ENCODE data around the gene PHIP. TPM values are rescaled to one million over a fixed set of nuclear protein-coding genes. Genes with fewer than 3 reads are reported as not detected.

Gene PHIP
- total RNA-seq, 2 donors from 2014 or later, result 42.5 to 44.4 TPM

GRCh38 chr6:79030023-79030422, 48.0 kb downstream of the PHIP start:
- Mint-ChIP-seq H3K27me3 (no peaks in the 10 kb centered on the region), H3K36me3 (ENCODE audit: low read depth) (peaks cover 12% of the 10 kb centered on the region), H3K4me3 (peak overlapping the region; percentile 52), H3K27ac (peak overlapping the region; percentile 66), H3K4me1 (peaks cover 33% of the 10 kb centered on the region)
- no peak for ATAC-seq
- no peak for DNase-seq
- no peaks in the 10 kb centered on the region for H3K9me3 ChIP-seq (ENCODE audit: control insufficient read depth, low read length, poor library complexity, severe bottlenecking)

GRCh38 chr6:79028641-79029314, 49.3 kb downstream of the PHIP start:
- Mint-ChIP-seq H3K27ac (no peak overlapping the region), H3K27me3 (no peaks in the 10 kb centered on the region), H3K36me3 (ENCODE audit: low read depth) (peaks cover 12% of the 10 kb centered on the region), H3K4me1 (peaks cover 30% of the 10 kb centered on the region), H3K4me3 (no peak overlapping the region)
- ATAC-seq (no peak), DNase-seq (no peak)
- no peaks in the 10 kb centered on the region for H3K9me3 ChIP-seq (ENCODE audit: control insufficient read depth, low read length, poor library complexity, severe bottlenecking)

DNA sequence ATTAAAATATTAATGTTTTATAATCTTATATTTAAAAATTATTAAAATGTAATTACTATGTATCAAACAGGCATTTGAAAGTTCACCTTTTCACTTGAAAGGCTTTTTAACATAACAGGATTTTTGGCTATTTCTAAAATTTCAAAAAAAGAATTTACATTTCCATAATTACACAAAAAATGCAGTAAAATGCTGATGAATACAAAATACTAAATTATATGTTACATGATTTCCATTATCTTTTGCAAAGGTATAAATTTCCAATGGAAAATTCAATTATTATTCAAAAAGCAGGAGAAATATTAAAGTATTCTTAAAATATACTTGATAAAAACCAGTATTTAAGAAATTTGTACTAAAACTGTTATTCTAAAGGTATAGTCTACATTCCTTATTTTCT, 66.1 kb downstream of the PHIP start:
- no peaks in the 10 kb centered on the region for H3K27me3 Mint-ChIP-seq
- H3K36me3 Mint-ChIP-seq (ENCODE audit: low read depth), result peaks cover 12% of the 10 kb centered on the region
- no peak overlapping the region for H3K4me3 Mint-ChIP-seq
- H3K9me3 ChIP-seq (ENCODE audit: control insufficient read depth, low read length, poor library complexity, severe bottlenecking), result no peaks in the 10 kb centered on the region
- DNase-seq, result no peak
- no peak for ATAC-seq
- no peak overlapping the region for H3K27ac Mint-ChIP-seq
- peaks cover 12% of the 10 kb centered on the region for H3K4me1 Mint-ChIP-seq

DNA sequence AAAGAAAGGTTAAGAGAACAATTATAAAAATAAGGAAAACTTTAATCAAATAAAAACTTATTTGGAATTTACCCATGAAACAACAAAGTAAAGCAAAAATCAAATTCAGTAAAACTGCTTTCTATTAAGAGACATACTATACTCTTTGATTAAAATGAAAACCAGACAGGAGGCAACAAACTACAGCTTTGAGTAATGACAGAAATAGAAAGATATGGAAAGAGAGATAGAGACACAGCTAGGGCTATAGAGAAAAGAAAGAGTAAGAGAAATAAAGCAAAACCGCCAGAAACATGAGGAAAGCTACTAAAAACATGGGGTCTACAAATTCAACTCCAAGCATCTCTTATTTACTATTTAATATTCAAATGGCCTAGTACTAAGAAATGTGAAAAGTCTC, 67.6 kb downstream of the PHIP start:
- Mint-ChIP-seq H3K27ac (peak overlapping the region; percentile 54), H3K4me3 (no peak overlapping the region), H3K27me3 (no peaks in the 10 kb centered on the region), H3K36me3 (ENCODE audit: low read depth) (peaks cover 10% of the 10 kb centered on the region), H3K4me1 (peaks cover 13% of the 10 kb centered on the region)
- DNase-seq, result no peak
- ATAC-seq, result no peak
- H3K9me3 ChIP-seq (ENCODE audit: control insufficient read depth, low read length, poor library complexity, severe bottlenecking), result no peaks in the 10 kb centered on the region

- ATAC-seq, result no peak
- Mint-ChIP-seq H3K4me1 (peaks cover 13% of the 10 kb centered on the region), H3K36me3 (ENCODE audit: low read depth) (peaks cover 8% of the 10 kb centered on the region), H3K27ac (no peak overlapping the region), H3K27me3 (no peaks in the 10 kb centered on the region), H3K4me3 (no peak overlapping the region)
- H3K9me3 ChIP-seq (ENCODE audit: control insufficient read depth, low read length, poor library complexity, severe bottlenecking), result no peaks in the 10 kb centered on the region
- DNase-seq, result no peak
These were observed 68.2 kb downstream of the PHIP start for GRCh38 chr6:79009819-79010218.

DNA sequence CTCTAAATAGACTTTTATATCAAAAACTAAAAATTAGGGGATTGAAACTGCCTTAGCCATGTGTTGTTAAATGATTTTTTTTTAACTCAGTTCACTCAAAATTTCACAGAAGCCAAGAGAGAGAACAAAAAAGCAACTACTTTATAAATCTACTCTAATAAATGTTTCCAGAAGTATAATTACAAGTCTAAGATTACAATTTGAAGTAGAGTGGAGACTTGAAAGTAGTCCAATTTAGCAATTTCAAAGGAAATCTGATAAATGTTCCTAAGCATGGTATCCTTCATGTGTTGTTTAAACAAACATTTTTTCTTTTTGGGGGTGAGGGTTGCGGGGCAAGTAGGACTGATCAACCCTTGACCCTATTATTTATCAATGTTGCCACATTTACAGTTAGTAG, 72.6 kb downstream of the PHIP start:
- ATAC-seq, result no peak
- no peak for DNase-seq
- H3K36me3 Mint-ChIP-seq (ENCODE audit: low read depth), result peaks cover 9% of the 10 kb centered on the region
- H3K9me3 ChIP-seq (ENCODE audit: control insufficient read depth, low read length, poor library complexity, severe bottlenecking), result no peaks in the 10 kb centered on the region
- H3K27me3 Mint-ChIP-seq, result no peaks in the 10 kb centered on the region
- H3K4me3 Mint-ChIP-seq, result no peak overlapping the region
- peaks cover 16% of the 10 kb centered on the region for H3K4me1 Mint-ChIP-seq
- H3K27ac Mint-ChIP-seq, result peak overlapping the region; percentile 14

GRCh38 chr6:79005024-79005423, 73.0 kb downstream of the PHIP start:
- DNase-seq, result no peak
- no peaks in the 10 kb centered on the region for H3K9me3 ChIP-seq (ENCODE audit: control insufficient read depth, low read length, poor library complexity, severe bottlenecking)
- H3K27me3 Mint-ChIP-seq, result no peaks in the 10 kb centered on the region
- H3K36me3 Mint-ChIP-seq (ENCODE audit: low read depth), result peaks cover 7% of the 10 kb centered on the region
- no peak overlapping the region for H3K27ac Mint-ChIP-seq
- ATAC-seq, result no peak
- H3K4me3 Mint-ChIP-seq, result no peak overlapping the region
- H3K4me1 Mint-ChIP-seq, result peaks cover 14% of the 10 kb centered on the region

DNA sequence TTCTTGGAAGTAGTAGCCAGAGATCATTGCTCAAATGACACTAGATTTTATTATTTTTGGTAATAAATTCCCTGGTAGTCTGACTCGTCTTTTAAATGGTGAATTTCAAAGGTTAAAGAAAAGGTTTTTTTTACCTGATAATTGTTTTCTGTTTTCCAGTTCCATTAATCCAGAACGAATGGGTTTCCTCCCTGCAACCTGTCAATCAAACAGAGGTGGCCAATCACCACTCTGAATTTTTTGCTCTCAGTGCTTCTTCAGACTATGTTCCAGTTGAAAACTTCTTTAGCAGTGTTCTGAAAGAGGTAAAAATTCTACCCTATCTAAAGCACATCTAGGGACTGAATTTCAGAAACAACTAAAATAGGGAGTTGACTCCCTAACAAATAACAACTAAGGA, 73.8 kb downstream of the PHIP start:
- no peak overlapping the region for H3K4me3 Mint-ChIP-seq
- DNase-seq (no peak), ATAC-seq (no peak)
- no peak overlapping the region for H3K27ac Mint-ChIP-seq
- H3K36me3 Mint-ChIP-seq (ENCODE audit: low read depth), result peaks cover 10% of the 10 kb centered on the region
- no peaks in the 10 kb centered on the region for H3K27me3 Mint-ChIP-seq
- no peaks in the 10 kb centered on the region for H3K9me3 ChIP-seq (ENCODE audit: control insufficient read depth, low read length, poor library complexity, severe bottlenecking)
- H3K4me1 Mint-ChIP-seq, result peaks cover 15% of the 10 kb centered on the region

DNA sequence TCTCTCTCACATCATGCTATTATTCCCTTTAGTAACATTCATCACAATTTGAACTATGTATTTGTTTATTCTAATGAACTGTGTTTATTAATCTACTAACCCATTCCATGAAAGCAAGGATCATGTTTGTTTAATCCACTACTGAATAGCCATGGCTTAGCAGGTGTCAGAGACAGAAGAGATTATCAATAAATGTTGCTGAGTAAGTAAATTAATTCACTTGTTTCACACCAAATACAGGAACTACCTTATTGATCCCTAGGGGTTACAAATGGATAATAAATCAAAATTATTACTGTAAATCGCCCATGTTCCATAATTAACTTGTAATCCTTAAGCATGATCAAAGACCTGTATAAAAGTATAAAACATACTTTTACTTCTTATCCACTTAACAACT, 76.6 kb downstream of the PHIP start:
- H3K9me3 ChIP-seq (ENCODE audit: control insufficient read depth, low read length, poor library complexity, severe bottlenecking), result no peaks in the 10 kb centered on the region
- H3K27ac Mint-ChIP-seq, result no peak overlapping the region
- no peak overlapping the region for H3K4me3 Mint-ChIP-seq
- H3K27me3 Mint-ChIP-seq, result no peaks in the 10 kb centered on the region
- DNase-seq, result no peak
- peaks cover 11% of the 10 kb centered on the region for H3K36me3 Mint-ChIP-seq (ENCODE audit: low read depth)
- no peak for ATAC-seq
- peaks cover 14% of the 10 kb centered on the region for H3K4me1 Mint-ChIP-seq

GRCh38 chr6:78999737-79000136, 78.3 kb downstream of the PHIP start:
- H3K36me3 Mint-ChIP-seq (ENCODE audit: low read depth), result peaks cover 14% of the 10 kb centered on the region
- no peak overlapping the region for H3K27ac Mint-ChIP-seq
- no peaks in the 10 kb centered on the region for H3K9me3 ChIP-seq (ENCODE audit: control insufficient read depth, low read length, poor library complexity, severe bottlenecking)
- ATAC-seq (no peak), DNase-seq (no peak)
- H3K27me3 Mint-ChIP-seq, result no peaks in the 10 kb centered on the region
- H3K4me3 Mint-ChIP-seq, result no peak overlapping the region
- peaks cover 11% of the 10 kb centered on the region for H3K4me1 Mint-ChIP-seq

DNA sequence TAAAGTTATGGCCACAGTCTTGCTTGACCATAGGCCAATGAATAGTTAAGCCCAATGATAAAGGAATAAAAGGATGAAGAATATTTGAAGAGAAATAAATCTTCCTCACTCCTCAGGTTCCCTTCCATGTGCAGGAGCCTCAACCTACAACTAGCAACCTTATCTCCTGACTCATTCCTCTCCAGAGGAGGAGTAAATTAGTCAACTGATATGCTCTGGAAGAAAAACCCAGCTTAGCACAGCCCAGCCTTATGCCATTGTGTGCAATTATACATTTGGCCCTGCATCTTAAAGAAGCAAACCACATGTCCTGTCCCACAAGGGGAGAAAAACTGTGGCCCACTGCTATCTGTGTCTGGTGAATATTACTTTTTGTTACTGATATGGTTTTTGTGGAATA, 82.1 kb downstream of the PHIP start:
- no peaks in the 10 kb centered on the region for H3K9me3 ChIP-seq (ENCODE audit: control insufficient read depth, low read length, poor library complexity, severe bottlenecking)
- H3K27ac Mint-ChIP-seq, result no peak overlapping the region
- DNase-seq (no peak), ATAC-seq (no peak)
- peaks cover 14% of the 10 kb centered on the region for H3K36me3 Mint-ChIP-seq (ENCODE audit: low read depth)
- H3K4me3 Mint-ChIP-seq, result no peak overlapping the region
- no peaks in the 10 kb centered on the region for H3K27me3 Mint-ChIP-seq
- peaks cover 5% of the 10 kb centered on the region for H3K4me1 Mint-ChIP-seq

- ATAC-seq (no peak), DNase-seq (no peak)
- H3K36me3 Mint-ChIP-seq (ENCODE audit: low read depth), result peaks cover 14% of the 10 kb centered on the region
- H3K4me1 Mint-ChIP-seq, result peaks cover 5% of the 10 kb centered on the region
- H3K9me3 ChIP-seq (ENCODE audit: control insufficient read depth, low read length, poor library complexity, severe bottlenecking), result no peaks in the 10 kb centered on the region
- no peak overlapping the region for H3K4me3 Mint-ChIP-seq
- H3K27me3 Mint-ChIP-seq, result no peaks in the 10 kb centered on the region
- no peak overlapping the region for H3K27ac Mint-ChIP-seq
These were observed 82.7 kb downstream of the PHIP start for GRCh38 chr6:78995346-78995745.

DNA sequence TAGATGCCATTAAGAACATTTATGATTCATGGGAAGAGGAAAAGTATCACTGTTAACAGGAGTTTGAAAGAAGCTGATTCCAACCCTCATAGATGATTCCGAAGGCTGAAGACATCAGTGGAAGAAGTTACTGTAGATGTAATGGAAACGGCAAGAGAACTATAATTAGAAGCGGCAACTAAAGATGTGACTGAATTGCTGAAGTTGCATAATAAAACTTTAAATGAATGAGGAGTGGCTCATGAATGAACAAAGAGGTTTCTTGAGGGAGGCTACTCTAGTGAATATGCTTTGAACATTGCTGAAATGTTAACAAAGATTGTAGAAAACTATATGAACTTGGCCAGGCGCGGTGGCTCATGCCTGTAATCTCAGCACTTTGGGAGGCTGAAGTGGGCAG, 84.1 kb downstream of the PHIP start:
- DNase-seq (no peak), ATAC-seq (no peak)
- Mint-ChIP-seq H3K36me3 (ENCODE audit: low read depth) (peaks cover 10% of the 10 kb centered on the region), H3K27ac (no peak overlapping the region), H3K4me3 (no peak overlapping the region), H3K27me3 (no peaks in the 10 kb centered on the region), H3K4me1 (peaks cover 3% of the 10 kb centered on the region)
- no peaks in the 10 kb centered on the region for H3K9me3 ChIP-seq (ENCODE audit: control insufficient read depth, low read length, poor library complexity, severe bottlenecking)

DNA sequence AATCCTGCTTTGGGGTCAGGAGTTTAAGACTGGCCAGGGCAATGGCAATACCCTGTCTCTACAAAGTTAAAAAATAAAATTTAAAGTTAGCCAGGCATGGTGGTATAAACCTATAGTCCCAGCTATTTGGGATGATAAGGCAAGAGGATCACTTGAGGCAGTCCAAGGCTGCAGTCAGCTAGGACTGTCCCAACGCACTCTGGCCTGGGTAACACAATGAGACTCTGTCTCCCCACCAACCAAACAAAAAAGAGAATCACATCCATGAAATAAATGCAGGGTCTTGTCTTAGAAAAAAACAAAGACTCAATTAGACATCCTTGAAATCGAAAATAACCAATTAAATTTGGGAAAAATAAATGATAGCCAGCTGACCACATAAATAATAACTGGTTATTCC, 88.9 kb downstream of the PHIP start:
- peaks cover 7% of the 10 kb centered on the region for H3K36me3 Mint-ChIP-seq (ENCODE audit: low read depth)
- no peaks in the 10 kb centered on the region for H3K27me3 Mint-ChIP-seq
- ATAC-seq (no peak), DNase-seq (no peak)
- no peaks in the 10 kb centered on the region for H3K9me3 ChIP-seq (ENCODE audit: control insufficient read depth, low read length, poor library complexity, severe bottlenecking)
- H3K4me1 Mint-ChIP-seq, result peaks cover 6% of the 10 kb centered on the region
- peak overlapping the region; percentile 9 for H3K27ac Mint-ChIP-seq
- no peak overlapping the region for H3K4me3 Mint-ChIP-seq
